GM12878 (cell line): ENCODE data around the gene ACSF2. TPM values are rescaled to one million over a fixed set of nuclear protein-coding genes. Genes with fewer than 3 reads are reported as not detected.

ENCODE experiments used
- ATAC-seq: fragments of 200-7000 bp; cut with Tn5 transposase; 3 replicates; pipeline ENCODE4 v1.9.1; 2020; ENCODE audit warnings: mild to moderate bottlenecking, moderate library complexity
- BruUV-seq: library from RNA; stranded (reverse); fragments of 400-500 nt; replicated peaks from 2 replicates; lab custom pipeline; 2021; lab: Mats Ljungman, UMichigan
- CTCF ChIA-PET: fragments of 300-600 bp; sonication (Branson Sonifier 250); formaldehyde crosslinking; extraction: SDS; loops from one replicate; lab custom pipeline; 2021; ENCODE audit warnings: inconsistent platforms; lab: Yijun Ruan, JAX
- POLR2A ChIA-PET: fragments of 350-600 bp; formaldehyde crosslinking; extraction: SDS; loops from one replicate; lab custom pipeline; 2021; ENCODE audit warnings: inconsistent platforms; lab: Charles Lee
- RAD21 ChIA-PET: fragments of 300-600 bp; sonication (Branson Sonifier 250); formaldehyde crosslinking; loops from one replicate; lab custom pipeline; 2023; ENCODE audit warnings: antibody characterized with exemption; ENCODE audit not compliant: unreplicated experiment; lab: Charles Lee
- SMC1A ChIA-PET: fragments of 300-600 bp; sonication (Branson Sonifier 250); formaldehyde crosslinking; loops from one replicate; lab custom pipeline; 2023; ENCODE audit not compliant: unreplicated experiment, uncharacterized antibody; lab: Charles Lee
- DNase-seq: peaks from one replicate; pipeline ENCODE4 v3.0.0-alpha.2; 2011; ENCODE audit warnings: low read depth, low spot score
- FAIRE-seq: peaks from 3 replicates; lab custom pipeline; 2011; peaks lifted over from hg19 to GRCh38; lab: Jason Lieb, UNC
- H2AFZ ChIP-seq: 2 replicates; pipeline ENCODE4 v1.6.0; 2011; ENCODE audit warnings: low read depth, low read length, control low read depth; ENCODE audit not compliant: control insufficient read depth
- H3K27ac ChIP-seq: 2 replicates; pipeline ENCODE4 v1.5.1; 2011; ENCODE audit warnings: control low read depth; ENCODE audit not compliant: control insufficient read depth, insufficient read depth
- H3K27me3 ChIP-seq, 2 experiments: replicated peaks in 1 of 2; 2 replicates each; pipeline versions ENCODE4 v1.6.0 to v1.6.1; 2011; ENCODE audit warnings: low read length in 1 of 2; ENCODE audit not compliant: control insufficient read depth in 2 of 2, insufficient read depth in 2 of 2
- H3K36me3 ChIP-seq, 2 experiments: 2 replicates each; pipeline ENCODE4 v1.5.1; 2011; ENCODE audit warnings: low read length in 1 of 2; ENCODE audit not compliant: control insufficient read depth in 2 of 2, insufficient read depth in 2 of 2
- H3K4me1 ChIP-seq: 2 replicates; pipeline ENCODE4 v1.6.1; 2011; ENCODE audit warnings: mild to moderate bottlenecking, low read length, moderate library complexity, mixed read lengths; ENCODE audit not compliant: control insufficient read depth, insufficient read depth
- H3K4me2 ChIP-seq: 2 replicates; pipeline ENCODE4 v1.6.0; 2011; ENCODE audit warnings: control low read depth; ENCODE audit not compliant: control insufficient read depth, insufficient read depth
- H3K4me3 ChIP-seq: fragments of 200-600 bp; sonication (generic); 2 replicates; pipeline ENCODE4 v1.5.1; 2016
- H3K79me2 ChIP-seq: 2 replicates; pipeline ENCODE4 v1.6.0; 2011; ENCODE audit warnings: low read length; ENCODE audit not compliant: control insufficient read depth, insufficient read depth
- H3K9ac ChIP-seq: 2 replicates; pipeline ENCODE4 v1.8.0; 2011; ENCODE audit warnings: low read length, control low read depth, mixed read lengths; ENCODE audit not compliant: control insufficient read depth, insufficient read depth
- H3K9me3 ChIP-seq: replicated peaks from 3 replicates; pipeline ENCODE4 v1.5.1; 2011; ENCODE audit warnings: mild to moderate bottlenecking, low read length; ENCODE audit not compliant: control insufficient read depth, insufficient read depth
- H4K20me1 ChIP-seq: 2 replicates; pipeline ENCODE4 v1.6.0; 2011; ENCODE audit not compliant: control insufficient read depth, insufficient read depth
- ESRRA ChIP-seq: IDR thresholded peaks from 2 replicates; pipeline ENCODE4 v1.6.1; 2012; ENCODE audit warnings: mild to moderate bottlenecking, low read length, improper control_type of control experiment
- FOXM1 ChIP-seq: IDR thresholded peaks from 2 replicates; pipeline ENCODE4 v1.6.1; 2012; ENCODE audit warnings: low read depth, mild to moderate bottlenecking, inconsistent platforms, low read length, moderate library complexity
- RELA ChIP-seq: fragments of 450-650 bp; IDR thresholded peaks from 2 replicates; pipeline ENCODE4 v1.8.0; 2014; ENCODE audit warnings: borderline replicate concordance; ENCODE audit not compliant: partially characterized antibody
- TCF7 ChIP-seq: IDR thresholded peaks from 2 replicates; pipeline ENCODE4 v1.6.1; 2014; ENCODE audit warnings: antibody characterized with exemption, borderline replicate concordance
- WRNIP1 ChIP-seq: IDR thresholded peaks from 2 replicates; pipeline ENCODE4 v1.6.1; 2011; ENCODE audit warnings: low read depth, low read length, improper control_type of control experiment, borderline replicate concordance
- ZNF274 ChIP-seq: IDR thresholded peaks from one replicate; pipeline ENCODE4 v1.8.0; 2011; ENCODE audit not compliant: insufficient read length, insufficient read depth
- WGBS: methylation state at CpG from one replicate; pipeline ENCODE4 v1.1.6; 2016; ENCODE audit warnings: low lambda C conversion rate; ENCODE audit not compliant: insufficient replicate concordance, insufficient coverage; ENCODE audit errors: missing lambda C conversion rate; 5-methylcytosine and 5-hydroxymethylcytosine counted together
- in situ Hi-C: fragments of 300-500 bp; cut with MboI; formaldehyde crosslinking; loops from 9 replicates; pipeline ENCODE4 v1.14.3; 2018; ENCODE audit warnings: mixed read lengths
- intact Hi-C: fragments of 100-400 bp; cut with micrococcal nuclease; formaldehyde crosslinking; loops from one replicate; pipeline ENCODE4 v1.14.2; 2022; ENCODE audit not compliant: unreplicated experiment
- polyA plus RNA-seq, 11 experiments: library from polyadenylated mRNA; depleted of rRNA in 4 of 11; unstranded in 6 of 11; stranded (reverse) in 5 of 11; fragments of >200 nt; fragmentation: Nextera tagmentation in 4 of 11; fragmentation: Illumina TruSeq in 1 of 11; extraction: Ambion mirVana in 4 of 11; extraction: Trizol in 1 of 11; gene quantifications; 1 replicate in 1 of 11; 2 replicates in 10 of 11; pipeline versions ENCODE4 v1.2.1 to v1.2.3, GENCODE V29; 2011 to 2016; ENCODE audit warnings: inconsistent platforms in 2 of 11, missing spikeins in 2 of 11, low read depth in 1 of 11
- total RNA-seq, 4 experiments: library from RNA; depleted of rRNA in 3 of 4; stranded (reverse); fragments of >200 nt in 3 of 4; fragmentation: Illumina TruSeq in 1 of 4; extraction: Trizol in 1 of 4; gene quantifications; 2 replicates each; pipeline versions ENCODE4 v1.2.1 to v1.2.3, GENCODE V29; 2013 to 2021

ACSF2 gene
- total and polyA plus RNA-seq, 10 of the 15 experiments (the other 5 are each of a cell fraction or from before 2014, with no cell fraction given) = 7.1 to 32.8 (median 16.8) TPM

DNA sequence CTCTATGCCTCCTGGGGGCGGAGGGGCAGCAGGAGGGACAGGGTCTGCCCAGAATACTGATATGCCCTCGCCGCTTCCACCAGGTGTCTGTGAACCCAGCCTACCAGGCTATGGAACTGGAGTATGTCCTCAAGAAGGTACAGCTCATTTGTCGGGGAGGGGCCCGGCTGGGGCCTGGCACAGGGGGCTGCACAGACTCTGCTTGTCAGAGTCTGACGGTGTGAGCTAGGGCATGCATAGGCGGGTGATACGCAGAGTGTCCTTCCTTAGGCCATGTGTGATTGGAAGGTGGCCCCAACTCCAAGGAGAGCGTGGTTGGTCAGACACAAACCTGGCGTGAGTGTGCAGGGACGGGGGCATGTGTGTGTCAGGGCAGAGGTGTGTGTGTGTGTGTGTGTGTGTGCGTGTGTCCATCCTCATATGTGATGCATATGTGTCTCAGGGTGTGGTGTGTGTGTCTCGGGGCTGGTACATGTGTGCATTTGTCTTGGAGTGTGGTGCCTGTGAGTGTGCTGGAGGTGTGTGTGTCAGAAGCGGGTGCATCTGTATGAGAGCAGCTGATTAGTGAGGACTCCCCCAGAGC is 35.6 kb downstream of the ACSF2 start:
- no peak overlapping the region for H3K27ac ChIP-seq
- ATAC-seq (no peak), FAIRE-seq (no peak), DNase-seq (no peak)
- no peaks in the 10 kb centered on the region; a peak in 1 of 4 replicates for H3K27me3 ChIP-seq
- BruUV-seq = no TSS peak
- ChIA-PET POLR2A (interaction anchor here (0.6 kb wide), 2 partner anchors 108 to 204 kb away, joined by 3 to 8 read pairs; no protein-coding TSS in a partner anchor), RAD21 (no interaction called here), SMC1A (no interaction called here), CTCF (interaction anchor here (0.6 kb wide), 1 partner anchor 17 kb away, joined by 3 read pairs; no protein-coding TSS in a partner anchor)
- H3K4me2 ChIP-seq = no peak overlapping the region
- H4K20me1 ChIP-seq = no peaks in the 10 kb centered on the region
- WGBS = 80% methylated on average over 14 of the region's 14 CpGs
- no peak overlapping the region for H3K4me3 ChIP-seq
- H3K4me1 ChIP-seq = no peaks in the 10 kb centered on the region
- no peak overlapping the region for H3K9ac ChIP-seq
- no peaks in the 10 kb centered on the region for H3K79me2 ChIP-seq
- TF ChIP-seq ESRRA (no peak), WRNIP1 (no peak), ZNF274 (no peak), TCF7 (no peak), FOXM1 (no peak)
- no peak overlapping the region for H2AFZ ChIP-seq
- in situ Hi-C loops (no loop called here), intact Hi-C loops (no loop called here)
- H3K36me3 ChIP-seq = no peaks in the 10 kb centered on the region
- no peaks in the 10 kb centered on the region for H3K9me3 ChIP-seq

DNA sequence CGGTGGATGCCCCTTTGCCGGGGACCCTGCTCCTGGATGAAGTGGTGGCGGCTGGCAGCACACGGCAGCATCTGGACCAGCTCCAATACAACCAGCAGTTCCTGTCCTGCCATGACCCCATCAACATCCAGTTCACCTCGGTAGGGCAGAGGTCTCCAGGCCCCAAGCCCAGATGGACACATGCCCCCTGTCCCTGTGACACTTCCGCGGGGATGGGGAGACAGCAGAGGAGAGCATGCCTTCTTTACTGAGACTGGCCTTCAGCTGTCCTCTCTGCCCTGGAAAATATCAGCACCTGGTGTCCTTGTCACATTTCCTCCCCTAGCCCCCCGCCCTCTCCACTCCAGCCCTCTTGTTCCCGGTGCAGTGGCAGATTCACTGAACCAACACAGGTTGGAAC is 36.4 kb downstream of the ACSF2 start:
- ChIA-PET CTCF (interaction anchor here (0.6 kb wide), 1 partner anchor 16 kb away, joined by 3 read pairs; no protein-coding TSS in a partner anchor), POLR2A (no interaction called here)

More for the DNA sequence above, 36.4 kb downstream of the ACSF2 start:
- WGBS = 56% methylated on average over 7 of the region's 9 CpGs
- Histone ChIP-seq H3K27me3 (no peaks in the 10 kb centered on the region; a peak in 1 of 4 replicates), H3K79me2 (no peaks in the 10 kb centered on the region), H3K4me2 (no peak overlapping the region), H3K9me3 (no peaks in the 10 kb centered on the region), H3K4me1 (no peaks in the 10 kb centered on the region), H3K36me3 (no peaks in the 10 kb centered on the region), H3K9ac (no peak overlapping the region), H2AFZ (no peak overlapping the region), H4K20me1 (no peaks in the 10 kb centered on the region), H3K27ac (no peak overlapping the region), H3K4me3 (no peak overlapping the region)
- no TSS peak for BruUV-seq
- TF ChIP-seq ESRRA (no peak), RELA (no peak)
- in situ Hi-C loops = no loop called here
- SMC1A ChIA-PET = no interaction called here
- DNase-seq = no peak
- RAD21 ChIA-PET = no interaction called here
- no peak for ATAC-seq
- no peak for FAIRE-seq
- intact Hi-C loops = no loop called here
